ENCODE measurements around the gene PDS5A. TPM values are rescaled to one million over a fixed set of nuclear protein-coding genes. Genes with fewer than 3 reads are reported as not detected.
A peak's percentile ranks its signal among the peaks of the same experiment; 100 is the strongest.

Gene PDS5A
- total RNA-seq, 1 experiment from 2014 or later, result 98.3 TPM

GRCh38 chr4:39812500-39812899 lies 165.2 kb downstream of the PDS5A start:
- intact Hi-C loops (cut with micrococcal nuclease), result no loop called here
- H4K20me1 ChIP-seq (ENCODE audit: insufficient read depth), result no peaks in the 10 kb centered on the region
- H3K4me3 ChIP-seq (replicated peaks in 1 of 2; ENCODE audit: low read depth in 1 of 2, low read length in 2 of 2), result no peak overlapping the region
- DNase-seq (ENCODE audit: low read depth, low spot score) (no peak), ATAC-seq (no peak)
- no peak overlapping the region for H3K27ac ChIP-seq (ENCODE audit: low read depth, low read length)
- no peak overlapping the region for H3K4me2 ChIP-seq (ENCODE audit: low read length)
- ChIA-PET CTCF (no interaction called here), POLR2A (interaction anchor here (0.6 kb wide), 1 partner anchor 158 kb away, joined by 3 read pairs; no protein-coding TSS in a partner anchor), RAD21 (ENCODE audit: low non-redundant PET in 1 of 2, low total read pairs in 2 of 2, uncharacterized antibody in 2 of 2, unreplicated experiment in 2 of 2) (no interaction called here)
- H3K9ac ChIP-seq (ENCODE audit: low read length), result no peak overlapping the region
- no TSS peak for BruUV-seq (replicated peaks)
- H3K9me3 ChIP-seq (ENCODE audit: control insufficient read depth in 1 of 2, insufficient read depth in 1 of 2, low read depth in 1 of 2, low read length in 2 of 2), result peaks cover 0 to 3% of the 10 kb centered on the region in 2 experiments; a peak in 1 of 4 replicates
- no peaks in the 10 kb centered on the region for H3K36me3 ChIP-seq (ENCODE audit: control insufficient read depth in 1 of 2, insufficient read depth in 2 of 2, low read length in 2 of 2)
- peaks cover 21 to 32% of the 10 kb centered on the region in 2 experiments for H3K4me1 ChIP-seq (ENCODE audit: control insufficient read depth in 1 of 2, insufficient read depth in 2 of 2, low read length in 2 of 2)
- H3K9me2 ChIP-seq (ENCODE audit: insufficient read depth), result no peaks in the 10 kb centered on the region
- no peak for TF ChIP-seq YY1 (IDR thresholded peaks at IDR 0.05; ENCODE audit: extremely low read depth, insufficient replicate concordance, low read depth, low read length)
- TF ChIP-seq JUND (IDR thresholded peaks at IDR 0.05), result no peak
- TF ChIP-seq EGR1 (IDR thresholded peaks at IDR 0.05; ENCODE audit: low read depth), result 0 out of 2 replicates have a peak, but pooled peaks have one; percentile 16
- no peak for TF ChIP-seq POLR2A (IDR thresholded peaks at IDR 0.05; ENCODE audit: borderline replicate concordance, extremely low read depth, insufficient read depth, insufficient read length)
- no peak for TF ChIP-seq EZH2phosphoT487 (IDR thresholded peaks at IDR 0.05; ENCODE audit: borderline replicate concordance)
- TF ChIP-seq MAX (IDR thresholded peaks at IDR 0.05), result no peak
- TF ChIP-seq CEBPB (IDR thresholded peaks at IDR 0.05; ENCODE audit: low read depth), result no peak
- no peak overlapping the region for H2AFZ ChIP-seq (ENCODE audit: low read depth, low read length, poor library complexity, severe bottlenecking)
- H3K27me3 ChIP-seq (ENCODE audit: insufficient read depth, low read length), result no peaks in the 10 kb centered on the region
- no peaks in the 10 kb centered on the region for H3K79me2 ChIP-seq (ENCODE audit: insufficient read depth, low read length)

- Histone ChIP-seq H3K9me3 (ENCODE audit: control insufficient read depth in 1 of 2, insufficient read depth in 1 of 2, low read depth in 1 of 2, low read length in 2 of 2) (no peaks in the 10 kb centered on the region), H3K27me3 (ENCODE audit: insufficient read depth, low read length) (no peaks in the 10 kb centered on the region), H2AFZ (ENCODE audit: low read depth, low read length, poor library complexity, severe bottlenecking) (no peak overlapping the region), H3K27ac (ENCODE audit: low read depth, low read length) (no peak overlapping the region), H3K36me3 (ENCODE audit: control insufficient read depth in 1 of 2, insufficient read depth in 2 of 2, low read length in 2 of 2) (no peaks in the 10 kb centered on the region), H3K4me2 (ENCODE audit: low read length) (no peak overlapping the region), H4K20me1 (ENCODE audit: insufficient read depth) (no peaks in the 10 kb centered on the region), H3K9ac (ENCODE audit: low read length) (no peak overlapping the region), H3K4me1 (ENCODE audit: control insufficient read depth in 1 of 2, insufficient read depth in 2 of 2, low read length in 2 of 2) (no peaks in the 10 kb centered on the region), H3K79me2 (ENCODE audit: insufficient read depth, low read length) (no peaks in the 10 kb centered on the region), H3K9me2 (ENCODE audit: insufficient read depth) (no peaks in the 10 kb centered on the region), H3K4me3 (replicated peaks in 1 of 2; ENCODE audit: low read depth in 1 of 2, low read length in 2 of 2) (no peak overlapping the region)
- BruUV-seq (replicated peaks), result no TSS peak
- ATAC-seq, result no peak
- intact Hi-C loops (cut with micrococcal nuclease), result no loop called here
- no peak for DNase-seq (ENCODE audit: low read depth, low spot score)
- ChIA-PET POLR2A (no interaction called here), RAD21 (ENCODE audit: low non-redundant PET in 1 of 2, low total read pairs in 2 of 2, uncharacterized antibody in 2 of 2, unreplicated experiment in 2 of 2) (no interaction called here), CTCF (no interaction called here)
- TF ChIP-seq YY1 (IDR thresholded peaks at IDR 0.05; ENCODE audit: extremely low read depth, insufficient replicate concordance, low read depth, low read length) (no peak), RAD21 (IDR thresholded peaks at IDR 0.05; ENCODE audit: low read depth) (peak; percentile 28; the same call in 1 of the 2 replicates)
Measured at GRCh38 chr4:39808231-39808749, 169.4 kb downstream of the PDS5A start.

Data from HCT116 (cell line).